ENCODE data around the gene TMEM229A.
"Not testable (repeated sequence)": the region's sequence is repeated elsewhere in the genome, so short reads cannot be mapped to it uniquely, and the experiment has no call there.

TMEM229A gene

GRCh38 chr7:124058515-124058914 lies 25.6 kb upstream of the TMEM229A start:
- no peak overlapping the region for H3K4me3 ChIP-seq (ENCODE audit: low read depth, low read length)
- TF ChIP-seq POLR2A (IDR thresholded peaks at IDR 0.05; ENCODE audit: extremely low read depth, insufficient read length) (no peak), MYC (IDR thresholded peaks at IDR 0.05; ENCODE audit: low read depth, low read length) (no peak), CTCF (IDR thresholded peaks at IDR 0.05; ENCODE audit: low read depth, low read length) (no peak), MAX (IDR thresholded peaks at IDR 0.05; ENCODE audit: low read depth, low read length) (no peak)
- DNase-seq (ENCODE audit: low read depth) = no peak

- H3K4me3 ChIP-seq (ENCODE audit: low read depth, low read length) = no peak overlapping the region
- TF ChIP-seq POLR2A (IDR thresholded peaks at IDR 0.05; ENCODE audit: extremely low read depth, insufficient read length) = no peak
- no peak for DNase-seq (ENCODE audit: low read depth)
These were observed 25.0 kb upstream of the TMEM229A start for GRCh38 chr7:124057872-124058271.

- no peak for DNase-seq (ENCODE audit: low read depth)
- no peak overlapping the region for H3K4me3 ChIP-seq (ENCODE audit: low read depth, low read length)
- TF ChIP-seq CTCF (IDR thresholded peaks at IDR 0.05; ENCODE audit: low read depth, low read length) (no peak), MAX (IDR thresholded peaks at IDR 0.05; ENCODE audit: low read depth, low read length) (no peak), POLR2A (IDR thresholded peaks at IDR 0.05; ENCODE audit: extremely low read depth, insufficient read length) (no peak), MYC (IDR thresholded peaks at IDR 0.05; ENCODE audit: low read depth, low read length) (no peak)
These were observed 23.4 kb upstream of the TMEM229A start for GRCh38 chr7:124056234-124056633.

GRCh38 chr7:124051681-124052377 lies 19.0 kb upstream of the TMEM229A start:
- H3K4me3 ChIP-seq (ENCODE audit: low read depth, low read length) = no peak overlapping the region
- TF ChIP-seq POLR2A (IDR thresholded peaks at IDR 0.05; ENCODE audit: extremely low read depth, insufficient read length) (no peak), CTCF (IDR thresholded peaks at IDR 0.05; ENCODE audit: low read depth, low read length) (no peak), MYC (IDR thresholded peaks at IDR 0.05; ENCODE audit: low read depth, low read length) (no peak), MAX (IDR thresholded peaks at IDR 0.05; ENCODE audit: low read depth, low read length) (no peak)
- no peak for DNase-seq (ENCODE audit: low read depth)

- no peak for DNase-seq (ENCODE audit: low read depth)
- TF ChIP-seq CTCF (IDR thresholded peaks at IDR 0.05; ENCODE audit: low read depth, low read length) (no peak), MAX (IDR thresholded peaks at IDR 0.05; ENCODE audit: low read depth, low read length) (no peak), POLR2A (IDR thresholded peaks at IDR 0.05; ENCODE audit: extremely low read depth, insufficient read length) (no peak), MYC (IDR thresholded peaks at IDR 0.05; ENCODE audit: low read depth, low read length) (no peak)
- H3K4me3 ChIP-seq (ENCODE audit: low read depth, low read length) = no peak overlapping the region
These were observed 10.0 kb upstream of the TMEM229A start for GRCh38 chr7:124042826-124043225.

- no peak for DNase-seq (ENCODE audit: low read depth)
- no peak for TF ChIP-seq MYC (IDR thresholded peaks at IDR 0.05; ENCODE audit: low read depth, low read length)
- no peak for TF ChIP-seq MAX (IDR thresholded peaks at IDR 0.05; ENCODE audit: low read depth, low read length)
- no peak for TF ChIP-seq CTCF (IDR thresholded peaks at IDR 0.05; ENCODE audit: low read depth, low read length)
- TF ChIP-seq POLR2A (IDR thresholded peaks at IDR 0.05; ENCODE audit: extremely low read depth, insufficient read length) = no peak
- no peak overlapping the region for H3K4me3 ChIP-seq (ENCODE audit: low read depth, low read length)
These were observed 8.6 kb upstream of the TMEM229A start for GRCh38 chr7:124041439-124041838.

GRCh38 chr7:124037902-124038301 lies 5.0 kb upstream of the TMEM229A start:
- not testable (repeated sequence) for DNase-seq (ENCODE audit: low read depth); H3K4me3 ChIP-seq (ENCODE audit: low read depth, low read length)

Measured in NB4 (cell line).